ENCODE measurements around the gene MXRA7. TPM values are rescaled to one million over a fixed set of nuclear protein-coding genes. Genes with fewer than 3 reads are reported as not detected.

MXRA7 gene
- total and polyA plus RNA-seq, 2 experiments from 2014 or later, result 48.0 to 625 TPM

DNA sequence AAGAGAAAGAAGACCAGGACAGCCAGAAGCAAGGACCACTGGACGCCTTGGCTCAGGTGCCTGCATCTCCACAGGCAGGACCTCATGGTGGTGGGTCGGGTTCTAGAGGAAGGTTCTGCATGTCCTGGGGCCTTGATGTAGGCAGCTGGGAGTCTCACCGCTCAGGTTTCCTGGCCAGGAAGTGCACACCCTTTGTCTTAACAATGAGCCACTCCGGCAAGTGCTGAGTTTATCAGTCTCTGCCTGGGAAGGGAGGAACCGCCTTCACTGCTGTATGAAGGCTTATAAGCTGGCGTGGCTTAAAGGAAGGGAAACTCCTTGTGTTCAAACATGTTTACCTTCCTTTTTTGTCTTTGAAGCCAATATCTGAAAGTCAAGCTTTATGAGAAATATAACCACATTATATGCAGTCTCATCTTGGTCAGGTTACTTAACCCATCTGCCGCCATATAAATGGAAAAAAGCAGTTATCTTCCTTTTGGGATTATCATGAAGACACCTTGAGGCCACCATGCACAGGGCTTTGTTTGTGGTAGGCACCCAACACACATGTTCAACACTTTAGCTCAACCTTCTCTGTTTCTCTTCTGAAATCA, 67.1 kb downstream of the MXRA7 start, which contains the start of gene ST6GALNAC1:
Gene ST6GALNAC1 (minus strand): TSS at position 205 of the 596 bp plus-strand sequence. CDS start 119 bp downstream, at position 86.
- no peak for TF ChIP-seq EZH2phosphoT487 (IDR thresholded peaks at IDR 0.05; ENCODE audit: insufficient read depth, low read depth)
- no peak for TF ChIP-seq EZH2 (IDR thresholded peaks at IDR 0.05; ENCODE audit: insufficient read depth, poor library complexity, severe bottlenecking)
- Histone ChIP-seq H3F3A (ENCODE audit: insufficient read depth) (no peaks in the 10 kb centered on the region), H3K27ac (no peak within 1 kb of the TSS), H3K9me3 (ENCODE audit: low read depth) (no peaks in the 10 kb centered on the region), H4K20me1 (ENCODE audit: insufficient read depth) (no peaks in the 10 kb centered on the region), H2AFZ (no peak within 1 kb of the TSS), H3K36me3 (ENCODE audit: low read depth) (no peaks in the 10 kb centered on the region), H3K4me3 (no peak within 1 kb of the TSS), H3K9me2 (ENCODE audit: insufficient read depth) (no peaks in the 10 kb centered on the region), H3K79me2 (ENCODE audit: insufficient read depth) (no peaks in the 10 kb centered on the region), H3K9ac (no peak within 1 kb of the TSS), H3K27me3 (replicated peaks; ENCODE audit: insufficient read depth) (peaks cover 36% of the 10 kb centered on the region; the same call in 1 of the 2 replicates), H3K4me1 (ENCODE audit: insufficient read depth) (no peaks in the 10 kb centered on the region), H3K4me2 (ENCODE audit: unreplicated experiment) (no peak within 1 kb of the TSS)
- no peak for DNase-seq
- in situ Hi-C loops (cut with MboI), result no loop called here
- 54 to 58% methylated on average over 6 to 7 of the region's 7 CpGs for WGBS, 2 experiments (ENCODE audit: low coverage in 1 of 2, low lambda C conversion rate in 2 of 2, missing lambda C conversion rate in 2 of 2)

DNA sequence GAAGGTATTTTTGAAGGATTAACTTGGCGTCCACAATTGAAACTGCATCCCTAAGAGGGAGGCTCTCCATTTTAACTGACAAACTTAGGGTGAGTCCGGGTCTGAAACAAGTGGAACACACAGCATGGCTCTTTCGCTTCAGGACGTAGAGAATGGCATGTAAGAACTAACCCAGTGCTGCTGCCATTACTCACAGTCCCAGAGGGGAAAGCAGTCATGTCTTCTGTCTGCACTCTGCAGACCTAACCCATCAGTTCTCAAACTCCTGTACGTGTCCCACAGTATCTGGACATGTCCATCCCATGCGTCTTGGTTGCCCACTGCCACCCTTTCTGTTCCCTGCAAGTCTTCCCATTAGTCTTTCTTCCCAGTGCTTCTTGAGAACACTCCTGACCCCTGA, 67.8 kb downstream of the MXRA7 start:
- no peak overlapping the region for H2AFZ ChIP-seq
- H3K9ac ChIP-seq, result no peak overlapping the region
- H4K20me1 ChIP-seq (ENCODE audit: insufficient read depth), result no peaks in the 10 kb centered on the region
- H3K9me2 ChIP-seq (ENCODE audit: insufficient read depth), result no peaks in the 10 kb centered on the region
- WGBS, 2 experiments (ENCODE audit: low coverage in 1 of 2, low lambda C conversion rate in 2 of 2, missing lambda C conversion rate in 2 of 2), result 78 to 81% methylated on average over 6 of the region's 6 CpGs
- no peaks in the 10 kb centered on the region for H3K79me2 ChIP-seq (ENCODE audit: insufficient read depth)
- H3K36me3 ChIP-seq (ENCODE audit: low read depth), result no peaks in the 10 kb centered on the region
- H3K27ac ChIP-seq, result no peak overlapping the region
- H3K4me3 ChIP-seq, result no peak overlapping the region
- no peaks in the 10 kb centered on the region for H3K9me3 ChIP-seq (ENCODE audit: low read depth)
- in situ Hi-C loops (cut with MboI), result no loop called here
- no peak for DNase-seq
- H3F3A ChIP-seq (ENCODE audit: insufficient read depth), result no peaks in the 10 kb centered on the region
- H3K4me1 ChIP-seq (ENCODE audit: insufficient read depth), result no peaks in the 10 kb centered on the region
- H3K27me3 ChIP-seq (replicated peaks; ENCODE audit: insufficient read depth), result peaks cover 34% of the 10 kb centered on the region; the same call in 1 of the 2 replicates
- TF ChIP-seq EZH2 (IDR thresholded peaks at IDR 0.05; ENCODE audit: insufficient read depth, poor library complexity, severe bottlenecking) (no peak), EZH2phosphoT487 (IDR thresholded peaks at IDR 0.05; ENCODE audit: insufficient read depth, low read depth) (no peak)
- H3K4me2 ChIP-seq (ENCODE audit: unreplicated experiment), result no peak overlapping the region

DNA sequence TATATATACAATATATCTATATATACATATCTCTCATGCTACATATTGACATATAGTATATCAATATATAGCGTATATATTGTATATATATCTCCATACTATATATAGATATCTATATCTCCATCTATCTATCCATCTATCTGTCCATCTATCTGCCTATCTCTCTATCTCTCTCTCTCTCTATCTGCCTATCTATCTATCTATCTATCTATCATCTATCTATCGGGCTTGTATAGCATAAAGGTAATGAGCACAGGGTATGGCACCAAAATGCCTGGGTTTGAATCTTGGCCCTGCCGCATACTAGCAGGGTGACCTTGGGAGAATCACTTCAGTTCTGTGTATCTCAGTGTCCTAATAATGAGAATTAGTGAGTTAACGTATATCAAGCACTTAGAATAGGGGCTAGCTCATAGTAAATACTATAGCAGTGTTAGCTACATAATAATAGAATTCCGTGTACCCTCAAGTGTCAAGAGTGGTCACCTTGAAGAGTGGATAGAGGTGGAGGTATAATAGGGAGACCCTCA, 68.7 kb downstream of the MXRA7 start:
- no peak for DNase-seq
- Histone ChIP-seq H3K27me3 (replicated peaks; ENCODE audit: insufficient read depth) (peaks cover 34% of the 10 kb centered on the region; the same call in 1 of the 2 replicates), H4K20me1 (ENCODE audit: insufficient read depth) (no peaks in the 10 kb centered on the region), H3K9ac (no peak overlapping the region), H3F3A (ENCODE audit: insufficient read depth) (no peaks in the 10 kb centered on the region), H3K79me2 (ENCODE audit: insufficient read depth) (no peaks in the 10 kb centered on the region), H3K27ac (no peak overlapping the region), H3K4me3 (no peak overlapping the region), H3K4me2 (ENCODE audit: unreplicated experiment) (no peak overlapping the region), H3K9me2 (ENCODE audit: insufficient read depth) (no peaks in the 10 kb centered on the region), H3K4me1 (ENCODE audit: insufficient read depth) (no peaks in the 10 kb centered on the region), H2AFZ (no peak overlapping the region), H3K36me3 (ENCODE audit: low read depth) (no peaks in the 10 kb centered on the region), H3K9me3 (ENCODE audit: low read depth) (no peaks in the 10 kb centered on the region)
- in situ Hi-C loops (cut with MboI), result no loop called here
- TF ChIP-seq EZH2 (IDR thresholded peaks at IDR 0.05; ENCODE audit: insufficient read depth, poor library complexity, severe bottlenecking) (no peak), EZH2phosphoT487 (IDR thresholded peaks at IDR 0.05; ENCODE audit: insufficient read depth, low read depth) (no peak)
- 85 to 89% methylated on average over 5 of the region's 5 CpGs for WGBS, 2 experiments (ENCODE audit: low coverage in 1 of 2, low lambda C conversion rate in 2 of 2, missing lambda C conversion rate in 2 of 2)

DNA sequence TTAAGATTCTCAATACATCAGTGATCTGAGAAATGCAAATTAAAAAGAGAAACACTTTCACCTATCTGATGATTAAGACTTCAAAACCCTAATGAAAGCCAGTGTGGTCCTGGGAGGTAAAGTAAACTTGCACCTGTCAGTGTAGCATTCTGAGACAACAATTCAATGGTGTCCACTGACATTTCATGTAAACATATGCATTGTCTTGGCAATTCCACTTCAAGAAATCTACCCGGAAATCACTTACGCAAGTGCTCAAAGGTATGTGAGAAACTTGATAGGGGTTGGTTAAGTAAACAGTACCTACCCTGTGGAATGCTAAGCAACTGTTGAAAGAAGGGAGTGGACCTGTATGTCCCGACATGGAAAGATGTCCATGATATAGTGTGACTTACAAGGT, 69.3 kb downstream of the MXRA7 start:
- no peaks in the 10 kb centered on the region for H4K20me1 ChIP-seq (ENCODE audit: insufficient read depth)
- 81 to 86% methylated on average over 3 of the region's 3 CpGs for WGBS, 2 experiments (ENCODE audit: low coverage in 1 of 2, low lambda C conversion rate in 2 of 2, missing lambda C conversion rate in 2 of 2)

More for the DNA sequence above, 69.3 kb downstream of the MXRA7 start:
- H3K27ac ChIP-seq, result no peak overlapping the region
- H3K27me3 ChIP-seq (replicated peaks; ENCODE audit: insufficient read depth), result peaks cover 32% of the 10 kb centered on the region; the same call in 1 of the 2 replicates
- no peaks in the 10 kb centered on the region for H3K36me3 ChIP-seq (ENCODE audit: low read depth)
- H3K9me3 ChIP-seq (ENCODE audit: low read depth), result no peaks in the 10 kb centered on the region
- no peak overlapping the region for H3K9ac ChIP-seq
- no peak overlapping the region for H3K4me3 ChIP-seq
- no peak overlapping the region for H2AFZ ChIP-seq
- H3K4me1 ChIP-seq (ENCODE audit: insufficient read depth), result no peaks in the 10 kb centered on the region
- TF ChIP-seq EZH2 (IDR thresholded peaks at IDR 0.05; ENCODE audit: insufficient read depth, poor library complexity, severe bottlenecking) (no peak), EZH2phosphoT487 (IDR thresholded peaks at IDR 0.05; ENCODE audit: insufficient read depth, low read depth) (no peak)
- H3K4me2 ChIP-seq (ENCODE audit: unreplicated experiment), result no peak overlapping the region
- in situ Hi-C loops (cut with MboI), result no loop called here
- no peaks in the 10 kb centered on the region for H3K79me2 ChIP-seq (ENCODE audit: insufficient read depth)
- no peaks in the 10 kb centered on the region for H3F3A ChIP-seq (ENCODE audit: insufficient read depth)
- no peak for DNase-seq
- no peaks in the 10 kb centered on the region for H3K9me2 ChIP-seq (ENCODE audit: insufficient read depth)
